ENCODE measurements around the gene GALC.

Gene GALC

DNA sequence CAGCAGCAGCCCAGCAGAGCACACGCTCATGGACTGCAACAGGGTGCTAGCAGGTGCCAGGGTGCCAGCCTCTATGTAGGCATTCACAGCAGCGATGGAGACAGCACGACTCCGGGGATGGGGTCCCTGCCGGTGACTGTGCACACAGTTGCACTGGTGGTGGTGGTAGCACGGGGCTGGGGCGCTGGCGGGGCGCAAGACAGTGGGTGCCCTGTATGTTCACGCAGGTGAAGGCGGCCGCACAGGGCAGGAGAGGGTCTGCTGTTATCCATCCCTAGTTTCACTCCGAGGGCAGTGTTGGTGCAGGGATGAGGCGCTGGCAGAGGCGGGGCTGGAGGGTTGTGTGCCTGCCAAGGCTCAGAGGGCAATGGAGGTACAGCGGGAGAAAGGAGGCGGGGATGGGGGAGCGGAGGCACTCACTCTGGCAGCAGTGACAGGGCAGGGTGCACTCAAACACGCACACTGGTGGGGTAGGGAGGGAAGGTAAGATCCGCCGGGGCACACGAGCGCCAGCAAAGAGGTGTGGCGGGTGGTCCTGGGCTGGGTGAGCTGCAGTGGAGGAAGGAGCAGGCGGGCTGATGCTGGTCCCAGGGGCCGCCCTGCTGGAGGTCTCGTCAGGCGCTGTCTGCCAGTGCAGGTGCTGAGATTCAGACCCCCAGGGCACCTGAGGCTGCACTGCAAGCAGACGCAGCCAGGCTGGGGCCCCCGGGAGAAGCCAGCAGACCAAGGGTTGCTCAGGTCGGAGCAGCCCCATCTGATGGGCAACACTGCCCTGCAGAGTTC lies 76.7 kb downstream of the GALC start:
- TF ChIP-seq, protein P1, sequence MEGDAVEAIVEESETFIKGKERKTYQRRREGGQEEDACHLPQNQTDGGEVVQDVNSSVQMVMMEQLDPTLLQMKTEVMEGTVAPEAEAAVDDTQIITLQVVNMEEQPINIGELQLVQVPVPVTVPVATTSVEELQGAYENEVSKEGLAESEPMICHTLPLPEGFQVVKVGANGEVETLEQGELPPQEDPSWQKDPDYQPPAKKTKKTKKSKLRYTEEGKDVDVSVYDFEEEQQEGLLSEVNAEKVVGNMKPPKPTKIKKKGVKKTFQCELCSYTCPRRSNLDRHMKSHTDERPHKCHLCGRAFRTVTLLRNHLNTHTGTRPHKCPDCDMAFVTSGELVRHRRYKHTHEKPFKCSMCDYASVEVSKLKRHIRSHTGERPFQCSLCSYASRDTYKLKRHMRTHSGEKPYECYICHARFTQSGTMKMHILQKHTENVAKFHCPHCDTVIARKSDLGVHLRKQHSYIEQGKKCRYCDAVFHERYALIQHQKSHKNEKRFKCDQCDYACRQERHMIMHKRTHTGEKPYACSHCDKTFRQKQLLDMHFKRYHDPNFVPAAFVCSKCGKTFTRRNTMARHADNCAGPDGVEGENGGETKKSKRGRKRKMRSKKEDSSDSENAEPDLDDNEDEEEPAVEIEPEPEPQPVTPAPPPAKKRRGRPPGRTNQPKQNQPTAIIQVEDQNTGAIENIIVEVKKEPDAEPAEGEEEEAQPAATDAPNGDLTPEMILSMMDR (IDR thresholded peaks at IDR 0.05; ENCODE audit: control insufficient read depth, extremely low read depth, insufficient read depth), result no peak
- DNase-seq (ENCODE audit: low read depth), result no peak
- H3K4me3 ChIP-seq (ENCODE audit: low read depth, low read length), result no peak overlapping the region

GRCh38 chr14:87908550-87908949 lies 84.4 kb downstream of the GALC start:
- no peak overlapping the region for H3K4me3 ChIP-seq (ENCODE audit: low read depth, low read length)
- no peak for DNase-seq (ENCODE audit: low read depth)
- TF ChIP-seq, protein P1 (IDR thresholded peaks at IDR 0.05; ENCODE audit: control insufficient read depth, extremely low read depth, insufficient read depth), result no peak

- H3K4me3 ChIP-seq (ENCODE audit: low read depth, low read length), result no peak overlapping the region
- no peak for DNase-seq (ENCODE audit: low read depth)
- TF ChIP-seq, protein P1 (IDR thresholded peaks at IDR 0.05; ENCODE audit: control insufficient read depth, extremely low read depth, insufficient read depth), result no peak
Observed at GRCh38 chr14:87901652-87902051, 91.3 kb downstream of the GALC start.

GRCh38 chr14:87901236-87901635 lies 91.7 kb downstream of the GALC start:
- DNase-seq (ENCODE audit: low read depth), result no peak
- no peak overlapping the region for H3K4me3 ChIP-seq (ENCODE audit: low read depth, low read length)
- TF ChIP-seq, protein P1 (IDR thresholded peaks at IDR 0.05; ENCODE audit: control insufficient read depth, extremely low read depth, insufficient read depth), result no peak

- peak; percentile 8 for DNase-seq (ENCODE audit: low read depth)
- TF ChIP-seq, protein P1 (IDR thresholded peaks at IDR 0.05; ENCODE audit: control insufficient read depth, extremely low read depth, insufficient read depth), result no peak
- H3K4me3 ChIP-seq (ENCODE audit: low read depth, low read length), result no peak overlapping the region
Observed at GRCh38 chr14:87899228-87899627, 93.8 kb downstream of the GALC start.

DNA sequence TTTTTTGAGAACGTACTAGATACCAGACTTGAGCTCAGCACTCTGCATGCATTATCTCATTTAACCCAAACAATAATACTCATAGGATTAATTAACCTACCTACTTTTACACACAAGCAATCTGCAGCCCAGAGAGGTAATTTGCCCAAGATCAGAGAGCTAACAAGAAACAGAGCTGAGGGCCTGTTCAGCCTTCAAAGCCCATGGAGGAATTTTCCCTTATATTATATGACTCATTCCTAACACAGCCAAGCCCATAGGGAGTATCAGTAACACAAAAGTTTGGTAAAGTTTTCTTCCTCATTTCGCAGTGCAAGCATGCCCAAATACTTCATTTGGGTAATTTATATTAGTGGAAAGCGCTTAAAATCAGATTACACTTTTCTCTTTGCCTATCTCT lies 94.7 kb downstream of the GALC start:
- H3K4me3 ChIP-seq (ENCODE audit: low read depth, low read length), result no peak overlapping the region
- DNase-seq (ENCODE audit: low read depth), result no peak
- TF ChIP-seq, protein P1 (IDR thresholded peaks at IDR 0.05; ENCODE audit: control insufficient read depth, extremely low read depth, insufficient read depth), result no peak
